T-helper 2 cell treated with Interferon-gamma antibody and Interleukin-4, amounts not matched to agents 100 ng/mL and 5 ng/mL, for 36 hours (primary cell): Measurements from ENCODE around the gene ITPRIP. TPM values are rescaled to one million over a fixed set of nuclear protein-coding genes. Genes with fewer than 3 reads are reported as not detected.

ENCODE experiments used
- total RNA-seq: library from RNA; stranded (reverse); gene quantifications from 2 replicates; pipeline ENCODE4 v1.2.3, GENCODE V29; 2022

ITPRIP gene
- total RNA-seq, 1 donor from 2014 or later = 20.2 TPM

Other genes starting within 250 kb of the ITPRIP start
- 13.6 and 14.7 TPM in 2 replicates for gene SFR1, start 216.3 kb downstream of the ITPRIP start, total RNA-seq
- 0.09 TPM in 1 of 2 replicates, not detected in the other for gene CFAP43, start 106.1 kb downstream of the ITPRIP start, total RNA-seq
- 134 and 141 TPM in 2 replicates for gene GSTO1, start 83.6 kb downstream of the ITPRIP start, total RNA-seq
- 0.66 and 0.73 TPM in 2 replicates for gene GSTO2, start 69.3 kb downstream of the ITPRIP start, total RNA-seq
- gene CFAP58, start 15.4 kb upstream of the ITPRIP start, total RNA-seq = 0.39 and 0.55 TPM in 2 replicates